NCI-H524 (cell line): Measurements from ENCODE around the gene CD93.

Experiments used
- DNase-seq, 2 experiments: peaks; one replicate each; lab custom pipeline; 2025; lab: John Stamatoyannopoulos, UW

CD93 gene

GRCh38 chr20:23099791-23100719, 13.9 kb upstream of the CD93 start:
- no peak for DNase-seq

GRCh38 chr20:23097636-23098580, 11.8 kb upstream of the CD93 start:
- DNase-seq: no peak

GRCh38 chr20:23096986-23097520, 10.9 kb upstream of the CD93 start:
- no peak for DNase-seq

GRCh38 chr20:23096097-23096496, 10.0 kb upstream of the CD93 start:
- no peak for DNase-seq

GRCh38 chr20:23095499-23095898, 9.4 kb upstream of the CD93 start:
- no peak for DNase-seq

- no peak for DNase-seq
These were observed 8.8 kb upstream of the CD93 start for GRCh38 chr20:23094927-23095326.

GRCh38 chr20:23094213-23094896, 8.2 kb upstream of the CD93 start:
- no peak for DNase-seq

- no peak for DNase-seq
These were observed 7.5 kb upstream of the CD93 start for GRCh38 chr20:23093613-23094012.

- DNase-seq: no peak
These were observed 6.9 kb upstream of the CD93 start for GRCh38 chr20:23092861-23093495.

GRCh38 chr20:23092384-23092756, 6.2 kb upstream of the CD93 start:
- no peak for DNase-seq

GRCh38 chr20:23091721-23092383, 5.7 kb upstream of the CD93 start:
- DNase-seq: no peak

GRCh38 chr20:23090878-23091277, 4.8 kb upstream of the CD93 start:
- no peak for DNase-seq

- no peak for DNase-seq
These were observed 4.0 kb upstream of the CD93 start for GRCh38 chr20:23090147-23090546.

GRCh38 chr20:23088866-23089265, 2.7 kb upstream of the CD93 start:
- DNase-seq: no peak

- no peak for DNase-seq
These were observed 1.6 kb upstream of the CD93 start for GRCh38 chr20:23087587-23088251.

GRCh38 chr20:23086931-23087411, 847 bp upstream of the CD93 start:
- DNase-seq: no peak

- no peak for DNase-seq
These were observed 578 bp downstream of the CD93 start for GRCh38 chr20:23085436-23086055.

GRCh38 chr20:23084845-23085365, 1.2 kb downstream of the CD93 start:
- DNase-seq: no peak

GRCh38 chr20:23084282-23084844, 1.8 kb downstream of the CD93 start:
- no peak for DNase-seq
